AG09309 (cell line): ENCODE results near the gene KY.

ENCODE experiments used
- DNase-seq: peaks from one replicate; pipeline ENCODE4 v3.0.0-alpha.2; 2010; ENCODE audit warnings: low read depth
- H3K4me3 ChIP-seq: 2 replicates; pipeline ENCODE4 v1.5.1; 2011; ENCODE audit warnings: mild to moderate bottlenecking, low read depth, low read length, moderate library complexity; ENCODE audit not compliant: control insufficient read depth
- CTCF ChIP-seq: IDR thresholded peaks from 2 replicates; pipeline ENCODE4 v1.5.1; 2011; ENCODE audit warnings: mild to moderate bottlenecking, low read depth, low read length, inconsistent platforms; ENCODE audit not compliant: insufficient read depth, control insufficient read depth; ENCODE audit errors: missing control alignments

Gene KY

GRCh38 chr3:134615743-134616142, 35.1 kb downstream of the KY start:
- no peak for TF ChIP-seq CTCF
- no peak for DNase-seq
- H3K4me3 ChIP-seq, result no peak overlapping the region

- no peak for TF ChIP-seq CTCF
- no peak overlapping the region for H3K4me3 ChIP-seq
- no peak for DNase-seq
Observed at GRCh38 chr3:134614955-134615354, 35.9 kb downstream of the KY start.

- no peak overlapping the region for H3K4me3 ChIP-seq
- DNase-seq, result no peak
- no peak for TF ChIP-seq CTCF
Observed at GRCh38 chr3:134613006-134613520, 37.8 kb downstream of the KY start.

GRCh38 chr3:134611516-134611915, 39.3 kb downstream of the KY start:
- TF ChIP-seq CTCF, result no peak

GRCh38 chr3:134610432-134611385, 40.1 kb downstream of the KY start:
- no peak overlapping the region for H3K4me3 ChIP-seq
- no peak for TF ChIP-seq CTCF
- DNase-seq, result no peak

More at GRCh38 chr3:134611516-134611915, 39.3 kb downstream of the KY start:
- DNase-seq, result no peak
- H3K4me3 ChIP-seq, result no peak overlapping the region

GRCh38 chr3:134609821-134610431, 40.9 kb downstream of the KY start:
- DNase-seq, result no peak
- no peak for TF ChIP-seq CTCF

More at GRCh38 chr3:134609821-134610431, 40.9 kb downstream of the KY start:
- H3K4me3 ChIP-seq, result no peak overlapping the region
